NCI-H1694 treated with DMSO at 0.1 percent for 48 hours (cell line): ENCODE results near the gene CLEC16A.

Experiments
- DNase-seq: peaks from one replicate; lab custom pipeline; 2025; lab: John Stamatoyannopoulos, UW

CLEC16A gene

GRCh38 chr16:11125936-11126335 lies 181.6 kb downstream of the CLEC16A start:
- no peak for DNase-seq

GRCh38 chr16:11126399-11127054 lies 182.2 kb downstream of the CLEC16A start:
- no peak for DNase-seq

GRCh38 chr16:11127610-11128195 lies 183.3 kb downstream of the CLEC16A start:
- DNase-seq: no peak

GRCh38 chr16:11128211-11129141 lies 184.1 kb downstream of the CLEC16A start:
- no peak for DNase-seq

GRCh38 chr16:11129378-11129781 lies 185.0 kb downstream of the CLEC16A start:
- DNase-seq: no peak

GRCh38 chr16:11130978-11131665 lies 186.8 kb downstream of the CLEC16A start:
- no peak for DNase-seq

- no peak for DNase-seq
Observed at GRCh38 chr16:11131706-11132105, 187.3 kb downstream of the CLEC16A start.

- DNase-seq: no peak
Observed at GRCh38 chr16:11133344-11133943, 189.1 kb downstream of the CLEC16A start.

GRCh38 chr16:11134722-11135463 lies 190.5 kb downstream of the CLEC16A start:
- DNase-seq: no peak

GRCh38 chr16:11135464-11135973 lies 191.2 kb downstream of the CLEC16A start:
- no peak for DNase-seq

- DNase-seq: no peak
Observed at GRCh38 chr16:11136600-11136999, 192.2 kb downstream of the CLEC16A start.

- no peak for DNase-seq
Observed at GRCh38 chr16:11138022-11138768, 193.8 kb downstream of the CLEC16A start.

GRCh38 chr16:11138769-11139325 lies 194.5 kb downstream of the CLEC16A start:
- DNase-seq: no peak

GRCh38 chr16:11139326-11140097 lies 195.1 kb downstream of the CLEC16A start:
- no peak for DNase-seq

- DNase-seq: no peak
Observed at GRCh38 chr16:11140098-11140375, 195.7 kb downstream of the CLEC16A start.

- DNase-seq: no peak
Observed at GRCh38 chr16:11140466-11140865, 196.1 kb downstream of the CLEC16A start.

- no peak for DNase-seq
Observed at GRCh38 chr16:11140867-11141266, 196.5 kb downstream of the CLEC16A start.

- DNase-seq: no peak
Observed at GRCh38 chr16:11141409-11142260, 197.3 kb downstream of the CLEC16A start.
